CD4-positive, alpha-beta T cell treated with Interleukin-15 for 4 hours (primary cell): ENCODE data around the gene JAK3.
"Not testable (repeated sequence)": the region's sequence is repeated elsewhere in the genome, so short reads cannot be mapped to it uniquely, and the experiment has no call there.

Source experiments
- DNase-seq: peaks from one replicate; pipeline ENCODE4 v3.0.0-alpha.2; 2020; ENCODE audit warnings: low spot score

The JAK3 gene

DNA sequence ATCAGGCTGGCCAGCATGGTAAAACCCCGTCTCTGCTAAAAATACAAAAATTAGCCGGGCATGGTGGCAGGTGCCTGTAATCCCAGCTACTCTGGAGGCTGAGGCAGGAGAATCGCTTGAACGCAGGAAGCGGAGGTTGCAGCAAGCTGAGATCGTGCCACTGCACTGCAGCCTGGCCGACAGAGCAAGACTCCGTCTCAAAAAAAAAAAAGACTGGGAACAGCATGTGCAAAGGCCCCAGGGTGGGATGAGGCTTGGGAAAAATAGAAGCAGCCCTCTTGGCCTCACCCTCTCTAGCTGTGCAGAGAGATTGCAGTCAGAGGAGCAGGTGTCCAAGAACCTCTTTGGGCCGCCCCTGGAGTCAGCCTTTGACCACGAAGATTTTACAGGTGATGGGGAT lies 69.9 kb downstream of the JAK3 start:
- not testable (repeated sequence) for DNase-seq

DNA sequence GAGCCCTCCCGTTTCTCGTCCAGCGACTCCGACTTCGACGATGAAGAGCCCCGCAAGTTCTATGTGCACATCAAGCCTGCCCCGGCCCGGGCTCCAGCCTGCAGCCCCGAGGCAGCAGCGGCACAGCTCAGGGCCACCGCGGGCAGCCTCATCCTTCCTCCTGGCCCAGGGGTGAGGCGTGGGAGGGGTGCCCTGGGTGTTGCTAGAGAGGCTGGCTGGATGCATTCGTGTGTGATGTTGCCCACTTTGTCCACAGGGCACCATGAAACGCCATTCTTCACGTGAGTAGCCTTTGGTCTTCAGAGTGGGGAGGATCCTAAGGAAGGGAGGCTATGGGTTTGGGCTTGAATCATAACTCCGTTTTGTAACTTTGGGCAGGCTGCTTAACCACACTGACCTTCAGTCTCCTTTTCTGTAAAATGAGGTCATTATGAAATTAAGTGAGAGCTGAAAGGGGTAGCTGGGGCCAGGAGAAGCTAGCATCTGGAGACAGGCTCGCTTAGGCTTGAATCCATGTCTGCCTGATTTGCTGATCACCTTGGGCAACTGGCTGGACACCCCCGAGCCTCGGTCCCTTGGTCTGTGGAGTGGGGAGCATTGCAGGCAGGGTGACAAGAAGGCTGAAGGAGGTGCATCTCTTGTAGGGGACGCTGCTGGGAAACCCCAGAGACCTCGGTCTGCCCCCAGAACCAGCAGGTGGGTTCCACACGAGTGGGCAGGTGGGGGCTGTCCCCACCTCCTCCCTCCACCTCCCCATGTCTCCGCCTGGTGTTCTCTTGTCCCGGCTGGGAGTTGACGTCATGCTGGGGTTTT lies 71.6 kb downstream of the JAK3 start:
- DNase-seq: no peak

DNA sequence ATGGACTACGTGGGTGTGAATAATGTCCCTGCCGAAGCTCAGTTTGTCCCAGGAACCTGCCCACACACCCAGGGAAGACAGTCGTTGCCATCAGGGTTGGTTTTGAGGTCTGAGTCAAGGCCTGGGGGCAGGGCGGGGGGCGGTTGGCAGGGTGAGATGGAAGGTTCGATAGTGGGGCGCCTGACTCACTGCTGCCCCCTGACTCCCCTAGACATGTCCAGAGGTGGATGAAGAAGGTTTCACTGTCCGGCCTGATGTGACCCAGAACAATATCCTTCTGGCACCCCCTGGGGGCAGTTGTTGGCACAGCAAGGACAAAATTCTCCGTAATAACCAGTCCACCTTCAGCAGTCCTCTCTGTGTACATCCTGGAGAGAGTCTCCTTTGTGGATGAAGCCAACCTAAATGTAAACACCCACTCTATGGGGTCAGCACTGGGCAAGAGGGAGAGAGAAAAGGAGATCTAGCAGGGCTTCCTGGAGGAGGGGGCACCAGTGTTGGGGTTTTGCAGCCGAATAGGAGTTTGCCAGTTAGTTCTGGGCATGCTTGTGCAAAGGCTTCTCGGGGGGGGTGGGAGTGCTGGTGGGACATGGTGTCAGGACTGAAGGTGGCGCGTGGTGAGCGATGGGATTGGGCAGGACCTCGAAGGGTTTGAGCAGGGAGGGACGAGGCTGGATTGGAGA lies 72.4 kb downstream of the JAK3 start:
- DNase-seq: peak; percentile 40
